ENCODE measurements around the gene C5orf52. TPM values are rescaled to one million over a fixed set of nuclear protein-coding genes. Genes with fewer than 3 reads are reported as not detected.
"Not testable (repeated sequence)": the region's sequence is repeated elsewhere in the genome, so short reads cannot be mapped to it uniquely, and the experiment has no call there.

Gene C5orf52
- total and polyA plus RNA-seq, 5 donors = not detected

- no peak for ATAC-seq
- intact Hi-C loops (cut with DNase I) = no loop called here
Measured at GRCh38 chr5:157680239-157680638, 8.9 kb downstream of the C5orf52 start.

DNA sequence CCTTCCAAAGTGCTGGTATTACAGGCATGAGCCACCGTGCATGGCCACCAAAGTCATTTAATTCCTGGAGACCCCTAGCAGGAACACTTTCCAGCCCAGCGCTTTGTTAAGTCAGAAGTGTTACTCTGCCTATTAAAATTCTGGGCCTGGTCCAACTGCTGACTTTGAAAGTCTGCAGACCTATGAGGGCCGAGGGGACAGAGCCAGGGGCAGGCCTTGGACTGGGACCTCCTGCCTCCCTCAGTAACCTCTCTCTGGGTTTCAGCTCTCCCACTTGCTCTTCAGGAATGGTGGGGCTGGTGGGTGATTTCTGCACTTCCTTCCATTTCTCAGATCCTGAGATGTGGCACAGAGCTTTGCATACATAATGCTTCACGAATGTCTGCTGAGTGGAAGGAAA, 9.7 kb downstream of the C5orf52 start:
- Histone ChIP-seq H3K4me1 (ENCODE audit: control insufficient read depth, insufficient read depth, low read length) (no peaks in the 10 kb centered on the region), H3K27ac (ENCODE audit: low read length) (no peak overlapping the region), H3K4me3 (ENCODE audit: low read length) (no peak overlapping the region), H3K9me3 (ENCODE audit: control insufficient read depth, low read length) (no peaks in the 10 kb centered on the region), H3K27me3 (ENCODE audit: control insufficient read depth, insufficient read depth) (no peaks in the 10 kb centered on the region)
- no peak for ATAC-seq
- WGBS = 61% methylated on average over 4 of the region's 4 CpGs
- DNase-seq = no peak
- intact Hi-C loops (cut with DNase I) = no loop called here

More at GRCh38 chr5:157680239-157680638, 8.9 kb downstream of the C5orf52 start:
- 96% methylated on average over 2 of the region's 2 CpGs for WGBS
- H3K9me3 ChIP-seq (ENCODE audit: control insufficient read depth, low read length) = no peaks in the 10 kb centered on the region
- no peak for DNase-seq
- no peak overlapping the region for H3K27ac ChIP-seq (ENCODE audit: low read length)
- H3K4me1 ChIP-seq (ENCODE audit: control insufficient read depth, insufficient read depth, low read length) = no peaks in the 10 kb centered on the region
- no peak overlapping the region for H3K4me3 ChIP-seq (ENCODE audit: low read length)
- H3K27me3 ChIP-seq (ENCODE audit: control insufficient read depth, insufficient read depth) = no peaks in the 10 kb centered on the region

GRCh38 chr5:157682257-157682656, 10.9 kb downstream of the C5orf52 start:
- no peaks in the 10 kb centered on the region for H3K9me3 ChIP-seq (ENCODE audit: control insufficient read depth, low read length)
- no peaks in the 10 kb centered on the region for H3K27me3 ChIP-seq (ENCODE audit: control insufficient read depth, insufficient read depth)
- ATAC-seq (no peak), DNase-seq (no peak)
- intact Hi-C loops (cut with DNase I) = no loop called here
- H3K4me1 ChIP-seq (ENCODE audit: control insufficient read depth, insufficient read depth, low read length) = no peaks in the 10 kb centered on the region
- no peak overlapping the region for H3K27ac ChIP-seq (ENCODE audit: low read length)
- 62% methylated on average over 3 of the region's 3 CpGs for WGBS
- H3K4me3 ChIP-seq (ENCODE audit: low read length) = no peak overlapping the region

GRCh38 chr5:157686276-157687197, 15.2 kb downstream of the C5orf52 start:
- H3K9me3 ChIP-seq (ENCODE audit: control insufficient read depth, low read length); H3K4me3 ChIP-seq (ENCODE audit: low read length); H3K27me3 ChIP-seq (ENCODE audit: control insufficient read depth, insufficient read depth); intact Hi-C loops (cut with DNase I); H3K4me1 ChIP-seq (ENCODE audit: control insufficient read depth, insufficient read depth, low read length): not testable (repeated sequence)
- peak; percentile 58 to 61 for ATAC-seq
- peak overlapping the region; percentile 77 for H3K27ac ChIP-seq (ENCODE audit: low read length)
- peak in 1 of 3 donors; percentile 64 for DNase-seq
- 60% methylated on average over 14 of the region's 14 CpGs for WGBS

- Histone ChIP-seq H3K9me3 (ENCODE audit: control insufficient read depth, low read length) (no peaks in the 10 kb centered on the region), H3K27me3 (ENCODE audit: control insufficient read depth, insufficient read depth) (no peaks in the 10 kb centered on the region), H3K4me3 (ENCODE audit: low read length) (no peak overlapping the region), H3K4me1 (ENCODE audit: control insufficient read depth, insufficient read depth, low read length) (no peaks in the 10 kb centered on the region), H3K27ac (ENCODE audit: low read length) (no peak overlapping the region)
- intact Hi-C loops (cut with DNase I) = no loop called here
- DNase-seq (no peak), ATAC-seq (no peak)
- WGBS = 98% methylated on average over 1 of the region's 1 CpG
Measured at GRCh38 chr5:157687198-157687554, 15.8 kb downstream of the C5orf52 start.

- intact Hi-C loops (cut with DNase I) = no loop called here
- WGBS = 63% methylated on average over 52 of the region's 52 CpGs
- no peak overlapping the region for H3K27ac ChIP-seq (ENCODE audit: low read length)
- ATAC-seq (peak; percentile 26 to 46), DNase-seq (peak in 2 of 3 donors; percentile 13 to 55)
- no peak overlapping the region for H3K4me3 ChIP-seq (ENCODE audit: low read length)
- H3K4me1 ChIP-seq (ENCODE audit: control insufficient read depth, insufficient read depth, low read length) = no peaks in the 10 kb centered on the region
- no peaks in the 10 kb centered on the region for H3K9me3 ChIP-seq (ENCODE audit: control insufficient read depth, low read length)
- H3K27me3 ChIP-seq (ENCODE audit: control insufficient read depth, insufficient read depth) = no peaks in the 10 kb centered on the region
Measured at GRCh38 chr5:157689942-157690689, 18.8 kb downstream of the C5orf52 start.

DNA sequence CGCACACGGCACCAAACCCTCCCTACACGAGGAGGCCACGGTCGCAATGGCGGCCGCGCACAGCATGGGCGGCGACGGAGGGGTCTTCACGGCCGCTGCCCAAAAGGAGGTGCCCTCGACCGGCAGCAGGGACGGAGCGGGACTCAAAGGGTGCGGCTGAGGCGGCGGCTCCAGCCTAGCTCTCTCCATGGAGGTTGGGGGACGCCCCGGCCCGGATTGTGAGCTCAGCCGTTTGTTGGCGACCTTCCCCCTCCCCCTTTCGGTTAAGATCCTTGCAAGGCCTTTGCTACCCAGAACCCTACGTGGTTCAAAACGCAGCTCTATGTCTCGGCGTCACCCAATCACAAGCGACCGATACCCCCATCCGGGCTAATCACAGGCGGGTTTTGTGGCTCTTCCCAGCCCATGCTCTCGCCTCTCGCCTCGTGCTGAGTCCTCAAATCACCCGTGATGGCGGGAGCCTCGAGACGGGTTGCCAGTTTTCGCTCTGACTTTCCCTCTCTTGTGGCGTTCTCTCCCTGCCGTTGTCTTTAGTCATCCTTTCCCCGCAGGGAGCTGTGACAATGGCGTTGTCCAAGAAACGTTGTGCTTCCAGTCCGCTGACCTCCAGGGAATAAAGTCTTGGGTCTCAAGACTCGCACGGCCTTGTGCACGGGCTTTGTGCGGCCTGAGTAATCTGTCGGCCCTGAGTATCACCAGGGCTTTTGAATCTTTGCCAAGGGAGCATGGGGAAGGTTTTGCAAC, 19.5 kb downstream of the C5orf52 start:
- Histone ChIP-seq H3K9me3 (ENCODE audit: control insufficient read depth, low read length) (no peaks in the 10 kb centered on the region), H3K27me3 (ENCODE audit: control insufficient read depth, insufficient read depth) (no peaks in the 10 kb centered on the region), H3K27ac (ENCODE audit: low read length) (no peak overlapping the region), H3K4me1 (ENCODE audit: control insufficient read depth, insufficient read depth, low read length) (no peaks in the 10 kb centered on the region), H3K4me3 (ENCODE audit: low read length) (no peak overlapping the region)
- 76% methylated on average over 53 of the region's 53 CpGs for WGBS
- ATAC-seq (peak in 1 of 2 donors; percentile 17), DNase-seq (no peak)
- intact Hi-C loops (cut with DNase I) = no loop called here

DNA sequence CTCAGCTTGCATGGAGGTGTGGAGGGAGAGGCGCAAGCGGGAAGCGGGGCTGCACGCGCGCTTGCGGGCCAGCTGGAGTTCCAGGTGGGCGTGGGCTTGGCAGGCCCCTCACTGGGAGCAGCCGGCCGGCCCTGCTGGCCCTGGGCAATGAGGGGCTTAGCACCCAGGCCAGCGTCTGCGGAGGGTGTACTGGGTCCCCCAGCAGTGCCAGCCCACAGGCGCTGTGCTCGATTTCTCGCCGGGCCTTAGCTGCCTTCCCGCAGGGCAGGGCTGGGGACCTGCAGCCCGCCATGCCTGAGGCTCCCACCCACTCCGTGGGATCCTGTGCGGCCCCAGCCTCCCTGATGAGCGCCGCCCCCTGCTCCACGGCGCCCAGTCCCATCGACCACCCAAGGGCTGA, 22.5 kb downstream of the C5orf52 start:
- H3K4me1 ChIP-seq (ENCODE audit: control insufficient read depth, insufficient read depth, low read length); DNase-seq; H3K27me3 ChIP-seq (ENCODE audit: control insufficient read depth, insufficient read depth); ATAC-seq; intact Hi-C loops (cut with DNase I); H3K27ac ChIP-seq (ENCODE audit: low read length); H3K9me3 ChIP-seq (ENCODE audit: control insufficient read depth, low read length); H3K4me3 ChIP-seq (ENCODE audit: low read length): not testable (repeated sequence)
- WGBS = 87% methylated on average over 25 of the region's 25 CpGs

- DNase-seq; H3K27ac ChIP-seq (ENCODE audit: low read length); H3K27me3 ChIP-seq (ENCODE audit: control insufficient read depth, insufficient read depth); ATAC-seq; H3K9me3 ChIP-seq (ENCODE audit: control insufficient read depth, low read length); H3K4me3 ChIP-seq (ENCODE audit: low read length); intact Hi-C loops (cut with DNase I); H3K4me1 ChIP-seq (ENCODE audit: control insufficient read depth, insufficient read depth, low read length): not testable (repeated sequence)
- whole genome bisulfite sequencing = 90% methylated on average over 3 of the region's 3 CpGs
Measured at GRCh38 chr5:157696154-157696553, 24.8 kb downstream of the C5orf52 start.

DNA sequence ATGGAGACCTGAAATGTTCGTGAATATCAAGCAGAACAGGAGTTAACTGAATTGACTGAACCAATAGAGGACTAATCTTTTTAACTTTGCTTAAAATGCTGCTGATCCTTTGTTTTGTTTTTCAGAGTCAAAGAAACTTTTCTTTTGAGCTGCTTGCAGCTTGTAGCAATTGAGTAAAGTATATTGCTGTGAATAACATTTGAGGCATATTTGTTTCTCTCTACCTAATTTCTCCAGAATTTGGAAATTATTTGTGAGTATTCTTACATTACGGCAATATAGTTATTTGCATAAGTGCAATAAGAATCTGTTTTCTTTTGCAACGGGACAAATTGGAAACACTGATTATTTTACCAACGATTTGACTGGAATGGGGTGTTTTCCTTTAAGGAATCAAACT, 27.3 kb downstream of the C5orf52 start:
- H3K27me3 ChIP-seq (ENCODE audit: control insufficient read depth, insufficient read depth); intact Hi-C loops (cut with DNase I); H3K4me1 ChIP-seq (ENCODE audit: control insufficient read depth, insufficient read depth, low read length); H3K27ac ChIP-seq (ENCODE audit: low read length); DNase-seq; H3K9me3 ChIP-seq (ENCODE audit: control insufficient read depth, low read length); H3K4me3 ChIP-seq (ENCODE audit: low read length); ATAC-seq: not testable (repeated sequence)
- 71% methylated on average over 4 of the region's 4 CpGs for WGBS

DNA sequence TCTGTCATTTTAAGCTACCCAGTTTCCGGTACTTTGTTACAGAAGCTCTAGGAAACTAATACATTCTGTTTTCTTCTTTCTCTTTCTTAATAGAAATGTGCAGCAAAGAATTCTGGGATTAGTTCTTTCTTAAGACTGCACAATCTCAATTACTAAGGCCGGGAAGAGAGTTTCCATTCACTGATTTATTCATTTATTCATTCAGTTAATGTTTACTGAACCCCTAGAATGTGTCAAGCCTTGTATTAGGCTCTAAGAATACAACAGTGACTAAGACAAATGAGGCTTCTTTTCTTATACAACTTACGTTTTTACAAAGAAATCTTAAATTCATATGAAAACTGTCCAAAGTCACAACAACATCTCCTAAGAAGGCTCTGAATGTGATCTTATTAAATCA, 32.4 kb downstream of the C5orf52 start:
- DNase-seq (no peak), ATAC-seq (no peak)
- Histone ChIP-seq H3K9me3 (ENCODE audit: control insufficient read depth, low read length) (no peaks in the 10 kb centered on the region), H3K27me3 (ENCODE audit: control insufficient read depth, insufficient read depth) (no peaks in the 10 kb centered on the region), H3K27ac (ENCODE audit: low read length) (no peak overlapping the region), H3K4me1 (ENCODE audit: control insufficient read depth, insufficient read depth, low read length) (no peaks in the 10 kb centered on the region), H3K4me3 (ENCODE audit: low read length) (no peak overlapping the region)
- intact Hi-C loops (cut with DNase I) = no loop called here
- WGBS = 72% methylated on average over 3 of the region's 3 CpGs

Data from right cardiac atrium (tissue), 5 donors.